Stimulated activated effector memory CD8-positive, alpha-beta T cell treated with anti-CD3 and anti-CD28 coated beads, Interleukin-12 subunit alpha, Interleukin-12 subunit beta, amount 100 ng/mL, for 72 hours (primary cell): ENCODE measurements around the gene PPP1R7.

Experiments used
- ATAC-seq: fragments of 150-1000 bp; cut with Tn5 transposase; 2 replicates; pipeline ENCODE4 v1.10.0; 2021
- DNase-seq, 2 donors: peaks; one replicate each; pipeline ENCODE4 v3.0.0; 2021 to 2022; ENCODE audit warnings: low spot score in 2 of 2
- H3K27ac Mint-ChIP-seq: one replicate; pipeline ENCODE4 v1.8.0; 2022; ENCODE audit warnings: mild to moderate bottlenecking, mixed read lengths
- H3K36me3 Mint-ChIP-seq: one replicate; pipeline ENCODE4 v1.8.0; 2022; ENCODE audit warnings: mild to moderate bottlenecking, mixed read lengths
- H3K4me1 Mint-ChIP-seq: one replicate; pipeline ENCODE4 v1.8.0; 2022; ENCODE audit warnings: mixed read lengths
- H3K4me3 Mint-ChIP-seq: one replicate; pipeline ENCODE4 v1.8.0; 2022; ENCODE audit warnings: mild to moderate bottlenecking, mixed read lengths
- H3K9me3 Mint-ChIP-seq: one replicate; pipeline ENCODE4 v1.8.0; 2022; ENCODE audit warnings: mixed read lengths

Gene PPP1R7

GRCh38 chr2:241214766-241215165 lies 64.5 kb downstream of the PPP1R7 start:
- H3K27ac Mint-ChIP-seq: no peak overlapping the region
- no peaks in the 10 kb centered on the region for H3K9me3 Mint-ChIP-seq
- DNase-seq (no peak), ATAC-seq (no peak)
- peaks cover 16% of the 10 kb centered on the region for H3K36me3 Mint-ChIP-seq
- H3K4me3 Mint-ChIP-seq: no peak overlapping the region
- H3K4me1 Mint-ChIP-seq: peaks cover 8% of the 10 kb centered on the region

- peaks cover 12% of the 10 kb centered on the region for H3K4me1 Mint-ChIP-seq
- no peaks in the 10 kb centered on the region for H3K9me3 Mint-ChIP-seq
- peaks cover 19% of the 10 kb centered on the region for H3K36me3 Mint-ChIP-seq
- DNase-seq (no peak), ATAC-seq (no peak)
- H3K27ac Mint-ChIP-seq: no peak overlapping the region
- H3K4me3 Mint-ChIP-seq: no peak overlapping the region
Measured at GRCh38 chr2:241215421-241215820, 65.2 kb downstream of the PPP1R7 start.

GRCh38 chr2:241216211-241216761 lies 66.0 kb downstream of the PPP1R7 start:
- DNase-seq (no peak), ATAC-seq (no peak)
- H3K36me3 Mint-ChIP-seq: peaks cover 19% of the 10 kb centered on the region
- H3K4me3 Mint-ChIP-seq: peak overlapping the region; percentile 84
- H3K9me3 Mint-ChIP-seq: no peaks in the 10 kb centered on the region
- peaks cover 12% of the 10 kb centered on the region for H3K4me1 Mint-ChIP-seq
- H3K27ac Mint-ChIP-seq: no peak overlapping the region

GRCh38 chr2:241217320-241218031 lies 67.2 kb downstream of the PPP1R7 start:
- H3K4me3 Mint-ChIP-seq: peak overlapping the region; percentile 84
- peak; percentile 66 for ATAC-seq

GRCh38 chr2:241218131-241219029 lies 68.1 kb downstream of the PPP1R7 start:
- H3K36me3 Mint-ChIP-seq: peaks cover 31% of the 10 kb centered on the region
- peaks cover 21% of the 10 kb centered on the region for H3K4me1 Mint-ChIP-seq
- peak overlapping the region; percentile 89 for H3K27ac Mint-ChIP-seq
- H3K9me3 Mint-ChIP-seq: no peaks in the 10 kb centered on the region
- DNase-seq (peak in 1 of 2 donors; percentile 18), ATAC-seq (peak; percentile 51)
- peak overlapping the region; percentile 84 for H3K4me3 Mint-ChIP-seq

More at GRCh38 chr2:241217320-241218031, 67.2 kb downstream of the PPP1R7 start:
- H3K36me3 Mint-ChIP-seq: peaks cover 22% of the 10 kb centered on the region
- H3K4me1 Mint-ChIP-seq: peaks cover 12% of the 10 kb centered on the region
- peak overlapping the region; percentile 89 for H3K27ac Mint-ChIP-seq
- no peaks in the 10 kb centered on the region for H3K9me3 Mint-ChIP-seq
- DNase-seq: peak; percentile 45 to 67

GRCh38 chr2:241219030-241219382 lies 68.7 kb downstream of the PPP1R7 start:
- no peak for ATAC-seq
- Mint-ChIP-seq H3K4me3 (peak overlapping the region; percentile 84), H3K27ac (peak overlapping the region; percentile 89), H3K9me3 (no peaks in the 10 kb centered on the region), H3K4me1 (peaks cover 26% of the 10 kb centered on the region), H3K36me3 (peaks cover 36% of the 10 kb centered on the region)
- no peak for DNase-seq

GRCh38 chr2:241219856-241220356 lies 69.6 kb downstream of the PPP1R7 start:
- ATAC-seq (no peak), DNase-seq (no peak)
- peak overlapping the region; percentile 84 for H3K4me3 Mint-ChIP-seq
- H3K4me1 Mint-ChIP-seq: peaks cover 35% of the 10 kb centered on the region
- H3K27ac Mint-ChIP-seq: no peak overlapping the region
- peaks cover 36% of the 10 kb centered on the region for H3K36me3 Mint-ChIP-seq
- no peaks in the 10 kb centered on the region for H3K9me3 Mint-ChIP-seq

- Mint-ChIP-seq H3K4me3 (no peak overlapping the region), H3K27ac (peak overlapping the region; percentile 83), H3K36me3 (peaks cover 60% of the 10 kb centered on the region), H3K4me1 (peaks cover 36% of the 10 kb centered on the region), H3K9me3 (no peaks in the 10 kb centered on the region)
- peak; percentile 25 for ATAC-seq
- DNase-seq: no peak
Measured at GRCh38 chr2:241223211-241224017, 73.1 kb downstream of the PPP1R7 start.

GRCh38 chr2:241224018-241224850 lies 74.0 kb downstream of the PPP1R7 start:
- H3K27ac Mint-ChIP-seq: peak overlapping the region; percentile 83
- ATAC-seq (peak; percentile 39), DNase-seq (no peak)
- H3K36me3 Mint-ChIP-seq: peaks cover 59% of the 10 kb centered on the region
- no peak overlapping the region for H3K4me3 Mint-ChIP-seq
- no peaks in the 10 kb centered on the region for H3K9me3 Mint-ChIP-seq
- H3K4me1 Mint-ChIP-seq: peaks cover 32% of the 10 kb centered on the region

GRCh38 chr2:241224851-241225438 lies 74.7 kb downstream of the PPP1R7 start:
- H3K36me3 Mint-ChIP-seq: peaks cover 59% of the 10 kb centered on the region
- H3K4me3 Mint-ChIP-seq: no peak overlapping the region
- no peaks in the 10 kb centered on the region for H3K9me3 Mint-ChIP-seq
- H3K27ac Mint-ChIP-seq: peak overlapping the region; percentile 83
- ATAC-seq (no peak), DNase-seq (no peak)
- H3K4me1 Mint-ChIP-seq: peaks cover 25% of the 10 kb centered on the region

- peaks cover 64% of the 10 kb centered on the region for H3K36me3 Mint-ChIP-seq
- no peak overlapping the region for H3K4me3 Mint-ChIP-seq
- H3K27ac Mint-ChIP-seq: no peak overlapping the region
- peaks cover 24% of the 10 kb centered on the region for H3K4me1 Mint-ChIP-seq
- ATAC-seq (no peak), DNase-seq (no peak)
- no peaks in the 10 kb centered on the region for H3K9me3 Mint-ChIP-seq
Measured at GRCh38 chr2:241225545-241225944, 75.3 kb downstream of the PPP1R7 start.

GRCh38 chr2:241225983-241226382 lies 75.7 kb downstream of the PPP1R7 start:
- no peak for ATAC-seq
- no peak overlapping the region for H3K4me3 Mint-ChIP-seq
- H3K4me1 Mint-ChIP-seq: peaks cover 24% of the 10 kb centered on the region
- H3K9me3 Mint-ChIP-seq: no peaks in the 10 kb centered on the region
- no peak for DNase-seq
- no peak overlapping the region for H3K27ac Mint-ChIP-seq
- H3K36me3 Mint-ChIP-seq: peaks cover 69% of the 10 kb centered on the region

GRCh38 chr2:241226723-241227572 lies 76.7 kb downstream of the PPP1R7 start:
- H3K36me3 Mint-ChIP-seq: peaks cover 78% of the 10 kb centered on the region

More at GRCh38 chr2:241226723-241227572, 76.7 kb downstream of the PPP1R7 start:
- DNase-seq (no peak), ATAC-seq (no peak)
- Mint-ChIP-seq H3K9me3 (no peaks in the 10 kb centered on the region), H3K27ac (peak overlapping the region; percentile 16), H3K4me1 (peaks cover 24% of the 10 kb centered on the region), H3K4me3 (no peak overlapping the region)
